Upper lobe of left lung (tissue), 6 donors: ENCODE data around the gene IL22RA1. TPM values are rescaled to one million over a fixed set of nuclear protein-coding genes. Genes with fewer than 3 reads are reported as not detected.
A peak's percentile ranks its signal among the peaks of the same experiment; 100 is the strongest.

Experiments used
- ATAC-seq, 2 donors: fragments of 200-7000 bp; cut with Tn5 transposase; one replicate each; pipeline ENCODE4 v1.9.1; 2022; ENCODE audit warnings: mild to moderate bottlenecking in 2 of 2, moderate library complexity in 2 of 2; ENCODE audit not compliant: low FRiP score in 2 of 2
- DNase-seq, 2 donors: peaks; one replicate each; pipeline ENCODE4 v3.0.0-alpha.2; 2019 to 2020
- H3K27ac ChIP-seq, 4 donors: fragments of 200-600 bp; sonication (generic); one replicate each; pipeline ENCODE4 v1.5.1; 2016 to 2019
- H3K27me3 ChIP-seq, 4 donors: fragments of 200-600 bp; sonication (generic); one replicate each; pipeline ENCODE4 v1.5.1; 2017 to 2019
- H3K36me3 ChIP-seq, 4 donors: fragments of 200-600 bp; sonication (generic); one replicate each; pipeline ENCODE4 v1.5.1; 2016 to 2019
- H3K4me1 ChIP-seq, 4 donors: fragments of 200-600 bp; sonication (generic); one replicate each; pipeline ENCODE4 v1.5.1; 2018 to 2019
- H3K4me3 ChIP-seq, 4 donors: fragments of 200-600 bp; sonication (generic); one replicate each; pipeline ENCODE4 v1.5.1; 2017 to 2019; ENCODE audit warnings: mild to moderate bottlenecking in 2 of 4, moderate library complexity in 1 of 4
- H3K9me3 ChIP-seq, 4 donors: fragments of 200-600 bp; sonication (generic); one replicate each; pipeline ENCODE4 v1.5.1; 2018 to 2019
- CTCF ChIP-seq, 6 experiments: fragments of 450-650 bp in 4 of 6; fragments of 200-600 bp in 2 of 6; sonication (generic) in 2 of 6; IDR thresholded peaks; one replicate each; pipeline ENCODE4 v1.5.1; 2016 to 2019; ENCODE audit warnings: antibody characterized with exemption in 6 of 6
- EP300 ChIP-seq, 4 donors: sonication (generic); formaldehyde crosslinking; IDR thresholded peaks; one replicate each; pipeline ENCODE4 v1.5.1; 2017; ENCODE audit warnings: antibody characterized with exemption in 4 of 4, control low read depth in 2 of 4
- POLR2A ChIP-seq, 4 donors: fragments of 450-650 bp; IDR thresholded peaks; one replicate each; pipeline ENCODE4 v1.5.1; 2016 to 2017; ENCODE audit warnings: antibody characterized with exemption in 4 of 4, mild to moderate bottlenecking in 2 of 4
- POLR2AphosphoS5 ChIP-seq, 2 donors: sonication (generic); formaldehyde crosslinking; IDR thresholded peaks; one replicate each; pipeline ENCODE4 v1.5.1; 2017; ENCODE audit warnings: antibody characterized with exemption in 2 of 2
- WGBS, 2 donors: methylation state at CpG; one replicate each; pipeline ENCODE4 v1.1.5; 2017 to 2018; 5-methylcytosine and 5-hydroxymethylcytosine counted together
- total RNA-seq, 6 donors: library from RNA; depleted of rRNA in 4 of 6; stranded (reverse); fragments of >200 nt in 4 of 6; gene quantifications; one replicate each; pipeline versions ENCODE4 v1.1.0 to v1.2.1, GENCODE V29; 2016 to 2021
- donor health status: DM: no; HTN: no; CAD: no; lungs with moderate emphysema.
- donor health status: DM: no; HTN: yes; CAD: no; lungs with severe emphysema.

IL22RA1 gene
- total RNA-seq, 6 donors from 2014 or later: 0.15 to 1.4 (median 0.90) TPM

GRCh38 chr1:24089743-24090555, 53.0 kb downstream of the IL22RA1 start:
- ATAC-seq: peak; percentile 43 to 66
- 76 to 77% methylated on average over 3 to 13 of the region's 14 CpGs for WGBS, 2 donors
- H3K27ac ChIP-seq: no peak overlapping the region

GRCh38 chr1:24089027-24089742, 53.8 kb downstream of the IL22RA1 start:
- Histone ChIP-seq H3K27me3 (no peaks in the 10 kb centered on the region), H3K27ac (no peak overlapping the region), H3K36me3 (no peaks in the 10 kb centered on the region), H3K9me3 (no peaks in the 10 kb centered on the region), H3K4me1 (peaks cover 0 to 6% (median 0%) of the 10 kb centered on the region in 4 donors), H3K4me3 (no peak overlapping the region)
- ATAC-seq (no peak), DNase-seq (peak in 1 of 2 donors; percentile 38)
- 63 to 83% methylated on average over 7 to 14 of the region's 14 CpGs for WGBS, 2 donors
- TF ChIP-seq EP300 (IDR thresholded peaks at IDR 0.05): no peak
- TF ChIP-seq POLR2A (IDR thresholded peaks at IDR 0.05): no peak
- no peak for TF ChIP-seq CTCF (IDR thresholded peaks at IDR 0.05)
- TF ChIP-seq POLR2AphosphoS5 (IDR thresholded peaks at IDR 0.05): no peak

More at GRCh38 chr1:24089743-24090555, 53.0 kb downstream of the IL22RA1 start:
- no peak overlapping the region for H3K4me3 ChIP-seq
- TF ChIP-seq POLR2AphosphoS5 (IDR thresholded peaks at IDR 0.05) (no peak), CTCF (IDR thresholded peaks at IDR 0.05) (no peak), EP300 (IDR thresholded peaks at IDR 0.05) (no peak), POLR2A (IDR thresholded peaks at IDR 0.05) (no peak)
- H3K9me3 ChIP-seq: no peaks in the 10 kb centered on the region
- H3K4me1 ChIP-seq: peaks cover 0 to 6% (median 0%) of the 10 kb centered on the region in 4 donors
- H3K27me3 ChIP-seq: no peaks in the 10 kb centered on the region
- peak; percentile 83 to 85 for DNase-seq
- no peaks in the 10 kb centered on the region for H3K36me3 ChIP-seq

- Histone ChIP-seq H3K36me3 (no peaks in the 10 kb centered on the region), H3K27ac (no peak overlapping the region), H3K27me3 (no peaks in the 10 kb centered on the region), H3K4me3 (no peak overlapping the region), H3K9me3 (no peaks in the 10 kb centered on the region), H3K4me1 (peaks cover 0 to 6% (median 0%) of the 10 kb centered on the region in 4 donors)
- 96% methylated on average over 16 of the region's 16 CpGs for WGBS, 2 donors
- no peak for ATAC-seq
- TF ChIP-seq EP300 (IDR thresholded peaks at IDR 0.05) (no peak), POLR2AphosphoS5 (IDR thresholded peaks at IDR 0.05) (no peak), CTCF (IDR thresholded peaks at IDR 0.05) (no peak)
- DNase-seq: peak in 1 of 2 donors; percentile 61
Observed at GRCh38 chr1:24086466-24086865, 56.5 kb downstream of the IL22RA1 start.

GRCh38 chr1:24085546-24085945, 57.4 kb downstream of the IL22RA1 start:
- no peaks in the 10 kb centered on the region for H3K27me3 ChIP-seq
- 79 to 81% methylated on average over 3 of the region's 3 CpGs for WGBS, 2 donors
- no peaks in the 10 kb centered on the region for H3K9me3 ChIP-seq
- TF ChIP-seq EP300 (IDR thresholded peaks at IDR 0.05) (no peak), POLR2A (IDR thresholded peaks at IDR 0.05) (no peak), CTCF (IDR thresholded peaks at IDR 0.05) (no peak), POLR2AphosphoS5 (IDR thresholded peaks at IDR 0.05) (no peak)
- H3K4me3 ChIP-seq: no peak overlapping the region
- no peak for DNase-seq
- H3K4me1 ChIP-seq: peaks cover 0 to 6% (median 0%) of the 10 kb centered on the region in 4 donors
- no peaks in the 10 kb centered on the region for H3K36me3 ChIP-seq
- no peak for ATAC-seq
- no peak overlapping the region for H3K27ac ChIP-seq
